Measurements from ENCODE around the gene LNPK.

LNPK gene

GRCh38 chr2:175932675-175933074 lies 69.4 kb downstream of the LNPK start:
- Histone ChIP-seq H3K4me2 (ENCODE audit: insufficient read depth, low read length) (no peak overlapping the region), H3K9me3 (ENCODE audit: insufficient read depth, low read length, severe bottlenecking) (no peaks in the 10 kb centered on the region), H3K4me1 (ENCODE audit: insufficient read depth, low read length) (no peaks in the 10 kb centered on the region), H3K27me3 (ENCODE audit: insufficient read depth, low read length, poor library complexity) (no peaks in the 10 kb centered on the region), H3K4me3 (ENCODE audit: low read depth in 1 of 2, low read length in 2 of 2) (no peak overlapping the region), H3K27ac (ENCODE audit: low read length) (no peak overlapping the region), H3K79me2 (ENCODE audit: insufficient read depth, low read length) (no peaks in the 10 kb centered on the region), H4K20me1 (ENCODE audit: insufficient read depth, low read length) (no peaks in the 10 kb centered on the region), H3K36me3 (ENCODE audit: insufficient read depth, low read length) (peaks cover 43% of the 10 kb centered on the region), H3K9ac (ENCODE audit: low read depth, low read length) (no peak overlapping the region), H2AFZ (ENCODE audit: low read depth, low read length) (no peak overlapping the region)
- TF ChIP-seq EZH2 (IDR thresholded peaks at IDR 0.05; ENCODE audit: borderline replicate concordance, low read depth, low read length, severe bottlenecking) (no peak), CTCF (IDR thresholded peaks at IDR 0.05; ENCODE audit: borderline replicate concordance, extremely low read depth, low read length, poor library complexity, severe bottlenecking) (no peak)
- no peak for ATAC-seq (ENCODE audit: insufficient read depth, low read depth)
- DNase-seq, result no peak

GRCh38 chr2:175931805-175932204 lies 70.3 kb downstream of the LNPK start:
- TF ChIP-seq EZH2 (IDR thresholded peaks at IDR 0.05; ENCODE audit: borderline replicate concordance, low read depth, low read length, severe bottlenecking) (no peak), CTCF (IDR thresholded peaks at IDR 0.05; ENCODE audit: borderline replicate concordance, extremely low read depth, low read length, poor library complexity, severe bottlenecking) (no peak)
- Histone ChIP-seq H3K27ac (ENCODE audit: low read length) (no peak overlapping the region), H3K4me2 (ENCODE audit: insufficient read depth, low read length) (no peak overlapping the region), H3K9ac (ENCODE audit: low read depth, low read length) (no peak overlapping the region), H4K20me1 (ENCODE audit: insufficient read depth, low read length) (no peaks in the 10 kb centered on the region), H3K4me3 (ENCODE audit: low read depth in 1 of 2, low read length in 2 of 2) (no peak overlapping the region), H3K4me1 (ENCODE audit: insufficient read depth, low read length) (no peaks in the 10 kb centered on the region), H3K27me3 (ENCODE audit: insufficient read depth, low read length, poor library complexity) (no peaks in the 10 kb centered on the region), H3K9me3 (ENCODE audit: insufficient read depth, low read length, severe bottlenecking) (no peaks in the 10 kb centered on the region), H2AFZ (ENCODE audit: low read depth, low read length) (no peak overlapping the region), H3K36me3 (ENCODE audit: insufficient read depth, low read length) (peaks cover 44% of the 10 kb centered on the region; the same call in 1 of the 2 replicates), H3K79me2 (ENCODE audit: insufficient read depth, low read length) (no peaks in the 10 kb centered on the region)
- ATAC-seq (ENCODE audit: insufficient read depth, low read depth) (no peak), DNase-seq (no peak)

GRCh38 chr2:175930504-175930903 lies 71.6 kb downstream of the LNPK start:
- no peak for ATAC-seq (ENCODE audit: insufficient read depth, low read depth)

More at GRCh38 chr2:175930504-175930903, 71.6 kb downstream of the LNPK start:
- Histone ChIP-seq H3K27me3 (ENCODE audit: insufficient read depth, low read length, poor library complexity) (no peaks in the 10 kb centered on the region), H3K79me2 (ENCODE audit: insufficient read depth, low read length) (no peaks in the 10 kb centered on the region), H3K4me1 (ENCODE audit: insufficient read depth, low read length) (no peaks in the 10 kb centered on the region), H3K36me3 (ENCODE audit: insufficient read depth, low read length) (peaks cover 44% of the 10 kb centered on the region; the same call in 1 of the 2 replicates), H3K9ac (ENCODE audit: low read depth, low read length) (no peak overlapping the region), H3K9me3 (ENCODE audit: insufficient read depth, low read length, severe bottlenecking) (no peaks in the 10 kb centered on the region), H2AFZ (ENCODE audit: low read depth, low read length) (no peak overlapping the region), H3K27ac (ENCODE audit: low read length) (no peak overlapping the region), H4K20me1 (ENCODE audit: insufficient read depth, low read length) (no peaks in the 10 kb centered on the region; the same call in 1 of the 2 replicates), H3K4me2 (ENCODE audit: insufficient read depth, low read length) (no peak overlapping the region), H3K4me3 (ENCODE audit: low read depth in 1 of 2, low read length in 2 of 2) (no peak overlapping the region)
- DNase-seq, result no peak
- TF ChIP-seq CTCF (IDR thresholded peaks at IDR 0.05; ENCODE audit: borderline replicate concordance, extremely low read depth, low read length, poor library complexity, severe bottlenecking), result no peak
- no peak for TF ChIP-seq EZH2 (IDR thresholded peaks at IDR 0.05; ENCODE audit: borderline replicate concordance, low read depth, low read length, severe bottlenecking)

Data from DND-41 (cell line).